ENCODE results near the gene HNRNPC.
"Not testable (repeated sequence)": the region's sequence is repeated elsewhere in the genome, so short reads cannot be mapped to it uniquely, and the experiment has no call there.

The HNRNPC gene

DNA sequence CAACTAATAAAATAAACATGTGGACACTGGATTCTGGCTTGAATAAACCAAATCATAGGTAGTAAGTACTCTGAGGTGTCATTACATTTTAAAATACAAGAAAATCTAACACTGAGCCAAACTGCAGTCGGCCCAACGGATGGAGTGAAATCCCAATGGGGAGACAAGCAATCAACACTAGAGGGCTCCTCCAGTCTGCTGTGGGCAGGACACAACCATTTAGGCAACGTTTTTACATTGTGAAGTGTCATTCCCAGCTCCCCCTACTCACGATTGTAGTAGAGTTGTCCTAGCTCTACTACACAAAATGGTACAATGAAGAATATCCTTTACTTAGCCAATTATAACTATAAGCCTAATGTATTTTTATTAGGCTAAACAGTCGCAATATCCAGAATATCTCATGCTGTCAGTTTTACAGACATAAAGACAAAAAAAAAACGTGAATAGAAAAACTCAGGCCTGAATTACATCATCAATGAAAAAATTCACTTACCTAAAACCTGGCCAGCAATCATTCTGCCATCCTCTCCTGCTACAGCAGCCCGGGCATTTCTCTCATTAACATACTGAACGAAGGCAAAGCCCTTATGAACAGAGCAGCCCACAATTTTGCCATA, 35.7 kb downstream of the HNRNPC start:
- no peak overlapping the region for H3K4me3 ChIP-seq (ENCODE audit: low read depth, low read length)
- DNase-seq (ENCODE audit: low read depth) = peak; percentile 47
- TF ChIP-seq, protein P1, sequence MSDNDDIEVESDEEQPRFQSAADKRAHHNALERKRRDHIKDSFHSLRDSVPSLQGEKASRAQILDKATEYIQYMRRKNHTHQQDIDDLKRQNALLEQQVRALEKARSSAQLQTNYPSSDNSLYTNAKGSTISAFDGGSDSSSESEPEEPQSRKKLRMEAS (IDR thresholded peaks at IDR 0.05; ENCODE audit: low read depth, low read length) = no peak
- TF ChIP-seq, protein P2, sequence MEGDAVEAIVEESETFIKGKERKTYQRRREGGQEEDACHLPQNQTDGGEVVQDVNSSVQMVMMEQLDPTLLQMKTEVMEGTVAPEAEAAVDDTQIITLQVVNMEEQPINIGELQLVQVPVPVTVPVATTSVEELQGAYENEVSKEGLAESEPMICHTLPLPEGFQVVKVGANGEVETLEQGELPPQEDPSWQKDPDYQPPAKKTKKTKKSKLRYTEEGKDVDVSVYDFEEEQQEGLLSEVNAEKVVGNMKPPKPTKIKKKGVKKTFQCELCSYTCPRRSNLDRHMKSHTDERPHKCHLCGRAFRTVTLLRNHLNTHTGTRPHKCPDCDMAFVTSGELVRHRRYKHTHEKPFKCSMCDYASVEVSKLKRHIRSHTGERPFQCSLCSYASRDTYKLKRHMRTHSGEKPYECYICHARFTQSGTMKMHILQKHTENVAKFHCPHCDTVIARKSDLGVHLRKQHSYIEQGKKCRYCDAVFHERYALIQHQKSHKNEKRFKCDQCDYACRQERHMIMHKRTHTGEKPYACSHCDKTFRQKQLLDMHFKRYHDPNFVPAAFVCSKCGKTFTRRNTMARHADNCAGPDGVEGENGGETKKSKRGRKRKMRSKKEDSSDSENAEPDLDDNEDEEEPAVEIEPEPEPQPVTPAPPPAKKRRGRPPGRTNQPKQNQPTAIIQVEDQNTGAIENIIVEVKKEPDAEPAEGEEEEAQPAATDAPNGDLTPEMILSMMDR (IDR thresholded peaks at IDR 0.05; ENCODE audit: low read depth, low read length) = peak; percentile 39

DNA sequence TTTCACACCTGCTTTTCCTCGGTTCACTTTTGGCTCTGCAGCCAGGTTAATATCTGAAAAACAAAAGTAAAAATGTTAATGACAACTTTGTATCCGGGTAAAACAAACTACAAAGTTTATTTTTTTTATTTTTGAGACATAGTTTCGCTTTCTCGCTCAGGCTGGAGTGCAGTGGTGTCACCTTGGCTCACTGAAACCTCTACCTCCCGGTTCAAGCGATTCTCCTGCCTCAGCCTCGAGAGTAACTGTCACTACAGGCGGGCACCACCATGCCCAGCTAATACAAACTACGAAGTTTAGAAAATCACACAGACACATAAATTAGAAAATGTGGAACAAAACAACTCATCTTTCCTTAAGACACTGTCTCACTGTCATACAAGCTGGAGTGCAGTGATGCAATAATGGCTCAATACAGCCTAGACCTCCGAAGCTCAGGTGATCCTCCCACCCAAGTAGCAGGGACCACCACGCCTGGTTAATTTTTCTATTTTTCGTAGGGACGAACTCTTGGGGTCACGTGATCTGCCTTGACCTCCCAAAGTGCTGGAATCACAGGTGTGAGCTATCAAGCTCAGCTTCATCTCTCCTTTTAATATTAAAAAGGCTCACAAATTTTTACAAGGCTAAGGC, 38.1 kb downstream of the HNRNPC start:
- no peak overlapping the region for H3K4me3 ChIP-seq (ENCODE audit: low read depth, low read length)
- no peak for DNase-seq (ENCODE audit: low read depth)
- TF ChIP-seq POLR2A (IDR thresholded peaks at IDR 0.05; ENCODE audit: extremely low read depth, insufficient read length) = no peak
- TF ChIP-seq, protein P1 (IDR thresholded peaks at IDR 0.05; ENCODE audit: low read depth, low read length) = no peak
- TF ChIP-seq, protein P2 (IDR thresholded peaks at IDR 0.05; ENCODE audit: low read depth, low read length) = no peak
- no peak for TF ChIP-seq MYC (IDR thresholded peaks at IDR 0.05; ENCODE audit: low read depth, low read length)

DNA sequence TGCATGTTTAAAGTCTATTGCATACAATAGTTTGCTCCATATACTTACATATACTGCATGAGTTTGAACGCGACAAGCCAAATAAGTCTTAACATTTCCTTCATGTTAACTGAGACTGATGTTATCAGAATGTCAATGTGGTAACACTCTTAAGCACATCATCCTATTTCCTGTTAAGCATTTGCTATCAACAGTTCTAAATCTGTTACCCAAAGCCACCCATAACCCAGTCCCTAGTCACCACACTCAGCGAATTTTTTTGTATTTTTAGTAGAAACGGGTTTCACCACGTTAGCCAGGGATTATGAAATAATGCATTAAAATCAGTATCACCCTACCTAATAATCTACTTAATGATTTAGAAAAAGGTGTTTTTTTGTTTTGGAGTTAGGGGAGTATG, 39.4 kb downstream of the HNRNPC start:
- peak; percentile 25 for DNase-seq (ENCODE audit: low read depth)
- no peak overlapping the region for H3K4me3 ChIP-seq (ENCODE audit: low read depth, low read length)
- TF ChIP-seq, protein P2 (IDR thresholded peaks at IDR 0.05; ENCODE audit: low read depth, low read length) = no peak
- TF ChIP-seq MYC (IDR thresholded peaks at IDR 0.05; ENCODE audit: low read depth, low read length) = no peak
- no peak for TF ChIP-seq POLR2A (IDR thresholded peaks at IDR 0.05; ENCODE audit: extremely low read depth, insufficient read length)
- TF ChIP-seq, protein P1 (IDR thresholded peaks at IDR 0.05; ENCODE audit: low read depth, low read length) = no peak

DNA sequence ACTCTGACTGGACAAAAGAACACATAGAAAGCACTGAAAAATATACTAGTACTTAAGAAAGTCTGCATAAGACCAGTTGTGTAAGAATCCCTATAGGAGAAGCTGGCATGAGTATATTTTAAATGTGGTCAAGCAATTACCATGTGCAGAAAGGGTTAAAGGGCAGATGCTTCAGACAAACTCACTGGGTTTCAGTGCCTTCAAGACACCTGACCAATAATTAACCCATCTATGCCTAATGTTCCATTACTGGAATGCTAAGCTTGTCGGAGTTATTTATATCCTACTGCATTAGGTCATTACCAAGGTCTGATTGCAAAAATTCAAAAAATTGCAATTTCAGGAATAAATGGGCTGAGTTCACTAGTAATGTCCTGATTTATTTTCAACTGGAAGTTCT, 41.3 kb downstream of the HNRNPC start:
- TF ChIP-seq, protein P2 (IDR thresholded peaks at IDR 0.05; ENCODE audit: low read depth, low read length) = no peak
- TF ChIP-seq POLR2A (IDR thresholded peaks at IDR 0.05; ENCODE audit: extremely low read depth, insufficient read length) = no peak
- TF ChIP-seq MYC (IDR thresholded peaks at IDR 0.05; ENCODE audit: low read depth, low read length) = no peak
- TF ChIP-seq, protein P1 (IDR thresholded peaks at IDR 0.05; ENCODE audit: low read depth, low read length) = no peak
- no peak overlapping the region for H3K4me3 ChIP-seq (ENCODE audit: low read depth, low read length)
- DNase-seq (ENCODE audit: low read depth) = no peak

DNA sequence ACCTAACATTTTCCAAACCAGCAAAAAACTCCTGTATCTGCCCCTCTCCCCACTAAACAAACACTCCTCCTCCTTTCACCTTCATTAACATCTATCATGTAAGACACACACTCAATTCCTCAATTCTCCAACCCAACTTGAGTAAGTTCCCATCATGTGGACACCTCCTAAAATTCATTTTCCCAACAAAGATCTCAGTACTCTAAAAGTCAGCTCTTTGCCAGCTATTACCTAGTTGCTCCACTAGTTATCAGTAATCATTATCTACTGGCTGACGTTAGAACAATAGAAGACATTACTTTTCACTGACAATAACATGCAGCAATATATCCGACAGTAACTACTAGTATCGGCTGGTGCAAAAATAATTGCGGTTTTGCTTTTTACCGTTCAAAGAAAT, 42.1 kb downstream of the HNRNPC start:
- TF ChIP-seq, protein P1 (IDR thresholded peaks at IDR 0.05; ENCODE audit: low read depth, low read length) = no peak

DNA sequence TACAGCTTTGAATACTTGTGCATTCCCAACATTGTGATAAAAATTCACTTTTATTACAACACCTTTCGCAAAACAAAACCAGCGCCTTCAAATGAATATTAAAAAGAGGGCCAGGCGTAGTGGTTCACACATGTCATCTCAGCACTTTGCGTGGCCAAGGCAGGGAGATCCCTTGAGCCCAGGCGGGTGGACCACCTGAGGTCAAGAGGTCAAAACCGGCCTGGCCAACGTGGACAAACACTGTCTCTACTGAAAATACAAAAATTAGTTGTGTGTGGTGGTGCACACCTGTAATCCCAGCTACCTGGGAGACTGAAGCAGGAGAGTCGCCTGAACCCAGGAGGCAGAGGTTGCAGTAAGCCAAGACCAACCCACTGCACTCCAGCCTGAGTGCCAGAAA, 42.8 kb downstream of the HNRNPC start:
- DNase-seq (ENCODE audit: low read depth) = no peak
- H3K4me3 ChIP-seq (ENCODE audit: low read depth, low read length) = no peak overlapping the region
- TF ChIP-seq, protein P1 (IDR thresholded peaks at IDR 0.05; ENCODE audit: low read depth, low read length) = no peak
- TF ChIP-seq MYC (IDR thresholded peaks at IDR 0.05; ENCODE audit: low read depth, low read length) (no peak), POLR2A (IDR thresholded peaks at IDR 0.05; ENCODE audit: extremely low read depth, insufficient read length) (no peak)
- TF ChIP-seq, protein P2 (IDR thresholded peaks at IDR 0.05; ENCODE audit: low read depth, low read length) = no peak

More for the DNA sequence above, 42.1 kb downstream of the HNRNPC start:
- no peak for DNase-seq (ENCODE audit: low read depth)
- H3K4me3 ChIP-seq (ENCODE audit: low read depth, low read length) = no peak overlapping the region

DNA sequence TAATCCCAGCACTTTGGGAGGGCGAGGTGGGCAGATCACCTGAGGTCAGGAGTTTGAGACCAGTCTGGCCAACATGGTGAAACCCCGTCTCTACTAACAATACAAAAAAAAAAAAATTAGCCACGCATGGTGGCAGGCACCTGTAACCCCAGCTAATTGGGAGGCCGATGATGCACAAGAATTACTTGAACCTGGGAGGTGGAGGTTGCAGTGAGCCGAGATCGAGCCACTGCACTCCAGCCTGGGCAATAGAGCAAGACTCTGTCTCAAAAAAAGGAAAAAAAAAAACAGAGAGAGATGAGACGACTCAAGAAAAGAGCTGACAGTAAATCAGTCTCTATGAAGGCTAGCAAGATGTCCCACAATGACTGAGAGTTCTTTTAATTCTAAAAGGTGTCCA, 44.1 kb downstream of the HNRNPC start:
- H3K4me3 ChIP-seq (ENCODE audit: low read depth, low read length); DNase-seq (ENCODE audit: low read depth): not testable (repeated sequence)
